GM13977 (cell line): ENCODE data around the gene ALPL.

Source experiments
- DNase-seq: peaks from one replicate; pipeline ENCODE4 v3.0.0; 2012; ENCODE audit warnings: low spot score
- in situ Hi-C: fragments of 300-500 bp; cut with MboI; formaldehyde crosslinking; loops from one replicate; pipeline ENCODE4 v1.12.0; 2022; ENCODE audit warnings: low sequenced_read_pairs, low pct_unique_long_range_greater_than_20kb, mixed read lengths, inconsistent platforms; ENCODE audit not compliant: unreplicated experiment
- TF ChIP-seq, protein P1 (sequence below): IDR thresholded peaks from 2 replicates; pipeline ENCODE4 v1.5.1; 2012; ENCODE audit warnings: mild to moderate bottlenecking, control low read depth; ENCODE audit not compliant: insufficient read depth; ENCODE audit errors: extremely low read depth, missing control alignments

Gene ALPL

DNA sequence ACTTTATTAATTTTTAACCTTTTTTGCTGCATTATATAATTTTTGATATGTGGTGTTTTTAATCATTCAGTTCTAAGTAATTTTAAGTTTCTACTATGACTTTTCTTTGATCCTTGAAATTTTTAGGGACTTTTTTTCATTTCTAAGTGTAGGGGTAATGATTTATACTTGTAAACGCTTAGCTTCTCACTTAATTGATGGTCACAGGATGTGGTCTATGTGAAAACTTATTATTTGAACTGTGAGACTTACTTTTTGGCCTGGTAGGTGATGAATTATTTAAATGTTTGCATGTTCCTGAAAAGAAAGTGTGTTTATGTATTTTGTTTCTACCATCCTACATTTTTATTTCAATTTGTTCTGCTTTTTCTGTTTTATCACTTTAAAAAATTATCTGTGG is 17.2 kb downstream of the ALPL start:
- no peak for DNase-seq
- TF ChIP-seq, protein P1, sequence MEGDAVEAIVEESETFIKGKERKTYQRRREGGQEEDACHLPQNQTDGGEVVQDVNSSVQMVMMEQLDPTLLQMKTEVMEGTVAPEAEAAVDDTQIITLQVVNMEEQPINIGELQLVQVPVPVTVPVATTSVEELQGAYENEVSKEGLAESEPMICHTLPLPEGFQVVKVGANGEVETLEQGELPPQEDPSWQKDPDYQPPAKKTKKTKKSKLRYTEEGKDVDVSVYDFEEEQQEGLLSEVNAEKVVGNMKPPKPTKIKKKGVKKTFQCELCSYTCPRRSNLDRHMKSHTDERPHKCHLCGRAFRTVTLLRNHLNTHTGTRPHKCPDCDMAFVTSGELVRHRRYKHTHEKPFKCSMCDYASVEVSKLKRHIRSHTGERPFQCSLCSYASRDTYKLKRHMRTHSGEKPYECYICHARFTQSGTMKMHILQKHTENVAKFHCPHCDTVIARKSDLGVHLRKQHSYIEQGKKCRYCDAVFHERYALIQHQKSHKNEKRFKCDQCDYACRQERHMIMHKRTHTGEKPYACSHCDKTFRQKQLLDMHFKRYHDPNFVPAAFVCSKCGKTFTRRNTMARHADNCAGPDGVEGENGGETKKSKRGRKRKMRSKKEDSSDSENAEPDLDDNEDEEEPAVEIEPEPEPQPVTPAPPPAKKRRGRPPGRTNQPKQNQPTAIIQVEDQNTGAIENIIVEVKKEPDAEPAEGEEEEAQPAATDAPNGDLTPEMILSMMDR: no peak
- in situ Hi-C loops: no loop called here

- no peak for DNase-seq
- TF ChIP-seq, protein P1: no peak
- in situ Hi-C loops: no loop called here
Measured at GRCh38 chr1:21530368-21531016, 21.3 kb downstream of the ALPL start.

- no peak for DNase-seq
- in situ Hi-C loops: no loop called here
- TF ChIP-seq, protein P1: no peak
Measured at GRCh38 chr1:21531241-21531640, 22.0 kb downstream of the ALPL start.

- DNase-seq: no peak
Measured at GRCh38 chr1:21532496-21532895, 23.3 kb downstream of the ALPL start.

DNA sequence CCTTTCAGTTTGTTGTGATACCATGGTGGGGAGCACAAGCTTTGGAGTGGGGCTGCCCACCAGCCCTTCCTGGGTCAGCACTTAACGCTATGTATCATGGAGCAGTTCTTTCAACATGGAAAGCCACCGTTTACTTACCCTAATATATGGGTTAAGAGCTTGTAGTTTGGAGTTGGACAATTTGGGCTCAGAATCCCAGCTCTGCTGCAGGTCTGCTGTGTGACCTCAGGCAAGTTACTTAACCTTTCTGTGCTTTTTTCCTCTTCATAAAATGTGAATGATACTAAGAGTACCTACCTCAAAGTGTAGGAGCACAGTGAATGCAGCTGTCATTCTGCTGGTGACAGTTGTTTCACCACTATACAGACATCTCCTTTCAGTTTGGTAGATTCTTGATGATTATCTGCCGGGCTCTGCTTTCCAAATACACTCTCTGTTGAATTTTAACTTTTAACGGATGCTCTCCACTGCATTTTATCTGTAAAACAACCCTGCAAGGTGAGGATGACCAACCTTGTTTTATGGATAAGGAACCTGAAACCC is 23.8 kb downstream of the ALPL start:
- TF ChIP-seq, protein P1: no peak
- in situ Hi-C loops: no loop called here
- no peak for DNase-seq

More at GRCh38 chr1:21532496-21532895, 23.3 kb downstream of the ALPL start:
- in situ Hi-C loops: no loop called here
- TF ChIP-seq, protein P1: no peak

- in situ Hi-C loops: no loop called here
- no peak for DNase-seq
- TF ChIP-seq, protein P1: no peak
Measured at GRCh38 chr1:21534146-21534545, 24.9 kb downstream of the ALPL start.
